ENCODE results near the gene SCG3. TPM values are rescaled to one million over a fixed set of nuclear protein-coding genes. Genes with fewer than 3 reads are reported as not detected.
A peak's percentile ranks its signal among the peaks of the same experiment; 100 is the strongest.
"Not testable (repeated sequence)": the region's sequence is repeated elsewhere in the genome, so short reads cannot be mapped to it uniquely, and the experiment has no call there.

Gene SCG3
- 1 to 10 TPM in 1 of 2 donors, under 1 TPM in 1; 0.72 to 2.0 TPM for total RNA-seq

DNA sequence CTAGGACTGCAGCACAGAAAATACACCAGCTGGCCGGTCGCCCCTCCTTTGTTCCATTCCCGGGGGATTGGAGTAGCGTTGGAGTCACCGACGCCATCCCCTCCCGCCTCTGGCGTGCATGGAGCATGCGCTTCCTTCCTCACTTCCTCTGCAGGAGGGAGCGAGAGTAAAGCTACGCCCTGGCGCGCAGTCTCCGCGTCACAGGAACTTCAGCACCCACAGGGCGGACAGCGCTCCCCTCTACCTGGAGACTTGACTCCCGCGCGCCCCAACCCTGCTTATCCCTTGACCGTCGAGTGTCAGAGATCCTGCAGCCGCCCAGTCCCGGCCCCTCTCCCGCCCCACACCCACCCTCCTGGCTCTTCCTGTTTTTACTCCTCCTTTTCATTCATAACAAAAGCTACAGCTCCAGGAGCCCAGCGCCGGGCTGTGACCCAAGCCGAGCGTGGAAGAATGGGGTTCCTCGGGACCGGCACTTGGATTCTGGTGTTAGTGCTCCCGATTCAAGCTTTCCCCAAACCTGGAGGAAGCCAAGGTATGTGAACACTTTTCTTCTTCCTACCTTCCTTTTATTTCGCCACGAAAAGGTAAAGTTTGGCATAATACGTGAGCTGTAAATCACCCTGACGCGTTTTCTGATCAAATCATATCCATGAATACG lies at the start of gene SCG3:
TSS of gene SCG3 (plus strand) at position 201 of the 661 bp plus-strand sequence. CDS start at position 454, 253 bp downstream.
- H3K9ac ChIP-seq (ENCODE audit: low read depth in 2 of 2, low read length in 2 of 2) = no peak within 1 kb of the TSS
- no peaks in the 10 kb centered on the region for H3K4me1 ChIP-seq
- H3K36me3 ChIP-seq = no peaks in the 10 kb centered on the region
- H3K27ac ChIP-seq = no peak within 1 kb of the TSS
- peaks cover 9% of the 10 kb centered on the region for H3K27me3 ChIP-seq
- peak; percentile 85 for DNase-seq
- H3K9me3 ChIP-seq = no peaks in the 10 kb centered on the region
- TF ChIP-seq, protein P1, sequence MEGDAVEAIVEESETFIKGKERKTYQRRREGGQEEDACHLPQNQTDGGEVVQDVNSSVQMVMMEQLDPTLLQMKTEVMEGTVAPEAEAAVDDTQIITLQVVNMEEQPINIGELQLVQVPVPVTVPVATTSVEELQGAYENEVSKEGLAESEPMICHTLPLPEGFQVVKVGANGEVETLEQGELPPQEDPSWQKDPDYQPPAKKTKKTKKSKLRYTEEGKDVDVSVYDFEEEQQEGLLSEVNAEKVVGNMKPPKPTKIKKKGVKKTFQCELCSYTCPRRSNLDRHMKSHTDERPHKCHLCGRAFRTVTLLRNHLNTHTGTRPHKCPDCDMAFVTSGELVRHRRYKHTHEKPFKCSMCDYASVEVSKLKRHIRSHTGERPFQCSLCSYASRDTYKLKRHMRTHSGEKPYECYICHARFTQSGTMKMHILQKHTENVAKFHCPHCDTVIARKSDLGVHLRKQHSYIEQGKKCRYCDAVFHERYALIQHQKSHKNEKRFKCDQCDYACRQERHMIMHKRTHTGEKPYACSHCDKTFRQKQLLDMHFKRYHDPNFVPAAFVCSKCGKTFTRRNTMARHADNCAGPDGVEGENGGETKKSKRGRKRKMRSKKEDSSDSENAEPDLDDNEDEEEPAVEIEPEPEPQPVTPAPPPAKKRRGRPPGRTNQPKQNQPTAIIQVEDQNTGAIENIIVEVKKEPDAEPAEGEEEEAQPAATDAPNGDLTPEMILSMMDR (IDR thresholded peaks at IDR 0.05) = no peak
- intact Hi-C loops (cut with DNase I) = no loop called here
- no peak within 1 kb of the TSS for H3K4me3 ChIP-seq

DNA sequence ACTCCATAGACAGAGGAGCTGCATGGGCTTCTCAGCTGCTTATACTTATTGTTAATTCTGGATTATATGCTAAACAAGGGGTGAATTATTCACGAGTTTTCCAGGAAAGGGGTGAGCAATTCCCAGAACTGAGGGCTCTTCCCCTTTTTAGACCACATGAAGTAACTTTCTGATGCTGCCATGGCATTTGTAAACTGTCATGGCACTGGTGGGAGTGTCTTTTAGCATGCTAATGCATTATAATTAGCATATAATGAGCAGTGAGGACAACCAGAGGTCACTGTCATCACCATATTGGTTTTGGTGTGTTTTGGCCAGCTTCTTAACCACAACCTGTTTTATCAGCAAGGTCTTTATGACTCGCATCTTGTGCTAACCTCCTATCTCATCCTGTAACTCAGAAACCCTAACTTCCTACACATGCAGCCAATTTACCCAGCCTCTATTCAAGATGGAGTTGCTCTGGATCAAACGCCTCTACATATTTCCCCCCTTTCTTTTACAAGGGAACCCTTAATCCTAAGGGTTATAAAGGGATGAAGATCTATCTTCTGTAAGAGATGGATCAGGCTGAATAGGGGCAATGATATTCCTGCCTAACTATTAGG lies 46.6 kb upstream of the SCG3 start:
- Histone ChIP-seq H3K4me3 (no peak overlapping the region), H3K27me3 (no peaks in the 10 kb centered on the region), H3K27ac (no peak overlapping the region), H3K9me3 (no peaks in the 10 kb centered on the region), H3K36me3 (no peaks in the 10 kb centered on the region), H3K9ac (ENCODE audit: low read depth in 2 of 2, low read length in 2 of 2) (no peak overlapping the region), H3K4me1 (no peaks in the 10 kb centered on the region)
- intact Hi-C loops (cut with DNase I) = no loop called here
- no peak for DNase-seq
- TF ChIP-seq, protein P1 (IDR thresholded peaks at IDR 0.05) = no peak

DNA sequence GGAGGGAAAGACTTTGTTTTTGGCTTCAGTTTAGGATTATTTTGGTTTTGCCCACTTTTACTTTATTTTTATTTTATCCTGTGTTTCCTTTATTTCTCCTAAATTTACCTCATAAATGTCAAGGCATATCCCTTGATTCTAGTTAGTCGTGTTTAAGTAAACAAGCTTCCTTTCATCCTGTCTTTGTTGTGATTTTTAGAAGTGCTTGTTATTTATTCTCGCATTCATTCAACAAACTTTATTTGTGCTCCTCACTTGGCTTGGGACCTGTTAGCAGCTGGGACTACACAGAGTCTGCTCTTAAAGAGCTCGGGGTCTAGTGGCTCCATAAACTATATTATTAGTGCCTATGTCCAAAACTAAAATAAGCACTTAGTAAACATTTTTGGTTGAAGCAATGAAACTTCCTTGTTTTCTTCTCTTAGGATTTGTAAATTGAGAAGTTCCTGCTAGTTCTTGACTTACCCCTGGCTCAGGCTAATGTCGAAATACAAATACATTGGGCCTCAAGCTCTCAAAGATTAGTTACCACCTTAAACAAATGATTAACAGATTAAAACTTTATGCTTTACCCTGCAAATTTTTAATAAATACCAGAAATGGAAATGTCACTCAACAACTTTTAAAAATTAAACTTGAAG lies 39.7 kb upstream of the SCG3 start:
- TF ChIP-seq, protein P1 (IDR thresholded peaks at IDR 0.05) = no peak
- H3K4me3 ChIP-seq = no peak overlapping the region
- no peaks in the 10 kb centered on the region for H3K27me3 ChIP-seq
- no peaks in the 10 kb centered on the region for H3K9me3 ChIP-seq
- intact Hi-C loops (cut with DNase I) = no loop called here
- no peaks in the 10 kb centered on the region for H3K36me3 ChIP-seq
- no peak overlapping the region for H3K9ac ChIP-seq (ENCODE audit: low read depth in 2 of 2, low read length in 2 of 2)
- no peaks in the 10 kb centered on the region for H3K4me1 ChIP-seq
- no peak overlapping the region for H3K27ac ChIP-seq
- DNase-seq = no peak

DNA sequence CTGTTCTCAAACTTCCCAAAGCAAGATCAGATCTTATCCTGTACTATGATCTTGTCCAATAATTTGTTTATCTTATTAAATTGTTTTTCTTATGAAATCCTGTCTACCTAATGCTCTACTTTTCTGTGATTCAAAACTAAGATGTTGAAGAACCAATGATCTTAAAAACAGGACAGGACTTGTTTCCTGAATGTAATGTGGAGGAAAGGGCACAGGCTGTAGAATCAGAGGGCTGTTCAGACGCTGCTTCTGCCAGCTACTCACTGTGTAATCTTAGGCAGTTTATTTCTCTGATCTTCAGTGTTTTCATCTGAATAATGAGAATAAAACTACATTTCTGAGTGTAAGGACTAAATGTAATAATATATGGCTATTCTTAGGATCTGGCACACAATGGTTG lies 38.6 kb upstream of the SCG3 start:
- Histone ChIP-seq H3K9me3 (no peaks in the 10 kb centered on the region), H3K4me3 (no peak overlapping the region), H3K4me1 (no peaks in the 10 kb centered on the region), H3K9ac (ENCODE audit: low read depth in 2 of 2, low read length in 2 of 2) (no peak overlapping the region), H3K36me3 (no peaks in the 10 kb centered on the region), H3K27me3 (no peaks in the 10 kb centered on the region), H3K27ac (no peak overlapping the region)
- DNase-seq = no peak
- TF ChIP-seq, protein P1 (IDR thresholded peaks at IDR 0.05) = no peak
- intact Hi-C loops (cut with DNase I) = no loop called here

DNA sequence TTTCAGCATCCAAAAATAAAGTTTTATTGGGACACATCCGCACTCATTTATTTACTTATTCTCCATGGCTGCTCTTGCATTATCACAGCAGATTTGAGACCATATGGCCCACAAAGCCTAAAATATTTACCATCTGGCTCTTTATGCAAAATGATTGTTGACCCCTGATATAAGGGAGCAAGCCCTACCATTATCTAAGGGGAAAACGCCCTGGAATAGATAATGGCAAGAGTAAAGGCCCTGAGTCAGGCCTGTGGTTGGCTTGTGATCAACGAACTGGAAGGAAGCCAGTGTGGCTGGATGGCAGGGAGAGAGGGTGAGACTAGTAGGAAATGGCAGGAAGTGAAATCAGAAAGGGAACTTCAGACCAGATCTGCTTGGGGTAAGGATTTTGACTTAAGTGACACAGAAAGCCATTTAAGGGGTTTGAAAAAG lies 34.2 kb upstream of the SCG3 start:
- intact Hi-C loops (cut with DNase I) = no loop called here
- Histone ChIP-seq H3K27me3 (no peaks in the 10 kb centered on the region), H3K9me3 (no peaks in the 10 kb centered on the region), H3K4me1 (no peaks in the 10 kb centered on the region), H3K4me3 (no peak overlapping the region), H3K36me3 (no peaks in the 10 kb centered on the region), H3K27ac (no peak overlapping the region), H3K9ac (ENCODE audit: low read depth in 2 of 2, low read length in 2 of 2) (no peak overlapping the region)
- peak; percentile 75 for DNase-seq
- TF ChIP-seq, protein P1 (IDR thresholded peaks at IDR 0.05) = no peak

DNA sequence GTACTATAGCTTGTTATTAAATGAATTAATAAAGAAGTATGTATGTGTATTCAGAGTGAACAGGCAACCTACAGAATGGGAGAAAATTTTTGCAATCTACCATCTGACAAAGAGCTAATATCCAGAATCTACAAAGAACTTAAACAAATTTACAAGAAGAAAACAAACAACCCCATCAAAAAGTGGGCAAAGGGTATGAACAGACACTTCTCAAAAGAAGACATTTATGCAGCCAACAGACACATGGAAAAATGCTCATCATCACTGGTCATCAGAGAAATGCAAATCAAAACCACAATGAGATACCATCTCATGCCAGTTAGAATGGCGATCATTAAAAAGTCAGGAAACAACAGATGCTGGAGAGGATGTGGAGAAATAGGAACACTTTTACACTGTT lies 33.2 kb upstream of the SCG3 start:
- DNase-seq; H3K27ac ChIP-seq; H3K9me3 ChIP-seq; H3K4me3 ChIP-seq; H3K36me3 ChIP-seq; intact Hi-C loops (cut with DNase I); H3K27me3 ChIP-seq; H3K4me1 ChIP-seq; H3K9ac ChIP-seq (ENCODE audit: low read depth in 2 of 2, low read length in 2 of 2): not testable (repeated sequence)

DNA sequence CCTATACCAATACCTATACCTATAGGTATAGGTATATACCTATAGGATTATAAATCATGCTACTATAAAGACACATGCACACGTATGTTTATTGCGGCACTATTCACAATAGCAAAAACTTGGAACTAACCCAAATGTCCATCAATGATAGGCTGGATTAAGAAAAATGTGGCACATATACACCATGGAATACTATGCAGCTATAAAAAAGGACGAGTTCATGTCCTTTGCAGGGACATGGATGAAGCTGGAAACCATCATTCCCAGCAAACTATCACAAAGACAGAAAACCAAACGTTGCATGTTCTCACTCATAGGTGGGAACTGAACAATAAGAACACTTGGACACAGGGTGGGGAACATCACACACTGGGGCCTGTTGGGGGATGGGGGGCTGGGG lies 32.7 kb upstream of the SCG3 start:
- H3K36me3 ChIP-seq; H3K9me3 ChIP-seq; H3K4me3 ChIP-seq; H3K9ac ChIP-seq (ENCODE audit: low read depth in 2 of 2, low read length in 2 of 2); H3K27me3 ChIP-seq; DNase-seq; intact Hi-C loops (cut with DNase I); H3K27ac ChIP-seq; H3K4me1 ChIP-seq: not testable (repeated sequence)

Measured in colonic mucosa (tissue), 4 donors.